WTC11 (cell line): ENCODE measurements around the gene ERC2. TPM values are rescaled to one million over a fixed set of nuclear protein-coding genes. Genes with fewer than 3 reads are reported as not detected.

Source experiments
- ATAC-seq: fragments of 200-7000 bp; cut with Tn5 transposase; 2 replicates; pipeline ENCODE4 v1.10.0; 2021; ENCODE audit warnings: mild to moderate bottlenecking, moderate library complexity
- CTCF ChIA-PET: fragments of 300-600 bp; sonication (Branson Sonifier 250); formaldehyde crosslinking; loops from one replicate; lab custom pipeline; 2021; ENCODE audit warnings: antibody characterized with exemption; lab: Charles Lee
- POLR2A ChIA-PET: fragments of 350-600 bp; sonication (Branson Sonifier 250); formaldehyde crosslinking; loops from one replicate; lab custom pipeline; 2021; ENCODE audit warnings: antibody characterized with exemption; lab: Charles Lee
- DNase-seq: peaks from one replicate; pipeline ENCODE4 v3.0.0; 2021; ENCODE audit warnings: low spot score
- H3K27ac Mint-ChIP-seq: 2 replicates; pipeline ENCODE4 v1.8.0; 2021; ENCODE audit warnings: mixed read lengths
- H3K27me3 Mint-ChIP-seq: 2 replicates; pipeline ENCODE4 v1.8.0; 2021; ENCODE audit warnings: low read depth, mild to moderate bottlenecking, moderate library complexity, mixed read lengths
- H3K36me3 Mint-ChIP-seq: 2 replicates; pipeline ENCODE4 v1.8.0; 2021; ENCODE audit warnings: mixed read lengths
- H3K4me1 Mint-ChIP-seq: 2 replicates; pipeline ENCODE4 v1.8.0; 2022; ENCODE audit warnings: mixed read lengths
- H3K4me3 Mint-ChIP-seq: 2 replicates; pipeline ENCODE4 v1.8.0; 2021; ENCODE audit warnings: mild to moderate bottlenecking, moderate library complexity, mixed read lengths
- H3K9me3 Mint-ChIP-seq: 2 replicates; pipeline ENCODE4 v1.8.0; 2021; ENCODE audit warnings: mixed read lengths
- ATF1 ChIP-seq: sonication (generic); formaldehyde crosslinking; IDR thresholded peaks from 2 replicates; pipeline ENCODE4 v1.8.1; 2023; ENCODE audit warnings: mild to moderate bottlenecking, moderate library complexity, missing genetic modification reagents
- EMX1 ChIP-seq: fragments of 250-450 bp; sonication (Bioruptor Pico); IDR thresholded peaks from 2 replicates; pipeline ENCODE4 v1.8.0; 2021; ENCODE audit warnings: mild to moderate bottlenecking
- GABPB1 ChIP-seq: sonication (generic); formaldehyde crosslinking; IDR thresholded peaks from 2 replicates; pipeline ENCODE4 v1.8.1; 2023; ENCODE audit warnings: mild to moderate bottlenecking, missing genetic modification reagents
- GRHL2 ChIP-seq: fragments of 250-450 bp; sonication (Bioruptor Pico); IDR thresholded peaks from 2 replicates; pipeline ENCODE4 v1.8.0; 2022; ENCODE audit warnings: mild to moderate bottlenecking, moderate library complexity; ENCODE audit not compliant: insufficient replicate concordance, severe bottlenecking
- JAZF1 ChIP-seq: fragments of 250-450 bp; sonication (Bioruptor Pico); IDR thresholded peaks from 2 replicates; pipeline ENCODE4 v1.9.0; 2021; ENCODE audit warnings: moderate library complexity, mild to moderate bottlenecking, inconsistent platforms
- NFYB ChIP-seq: sonication (generic); formaldehyde crosslinking; conservative IDR thresholded peaks from 2 replicates; pipeline ENCODE4 v1.8.0; 2022; ENCODE audit warnings: low read depth, missing genetic modification reagents
- SMAD3 ChIP-seq: sonication (generic); formaldehyde crosslinking; IDR thresholded peaks from 2 replicates; pipeline ENCODE4 v1.8.0; 2022; ENCODE audit warnings: missing genetic modification reagents, mild to moderate bottlenecking, borderline replicate concordance
- ZBTB21 ChIP-seq: sonication (generic); formaldehyde crosslinking; IDR thresholded peaks from 2 replicates; pipeline ENCODE4 v1.8.1; 2023; ENCODE audit warnings: mild to moderate bottlenecking, missing genetic modification reagents, borderline replicate concordance
- ZNF121 ChIP-seq: sonication (generic); formaldehyde crosslinking; IDR thresholded peaks from 2 replicates; pipeline ENCODE4 v1.8.0; 2023; ENCODE audit warnings: missing genetic modification reagents
- ZNF138 ChIP-seq: sonication (generic); formaldehyde crosslinking; conservative IDR thresholded peaks from 2 replicates; pipeline ENCODE4 v1.8.1; 2022; ENCODE audit warnings: mild to moderate bottlenecking, moderate library complexity, missing genetic modification reagents
- ZNF671 ChIP-seq: fragments of 250-450 bp; sonication (Bioruptor Pico); IDR thresholded peaks from 2 replicates; pipeline ENCODE4 v1.8.0; 2021; ENCODE audit warnings: mild to moderate bottlenecking
- total RNA-seq: library from RNA; stranded (reverse); gene quantifications from 3 replicates; pipeline ENCODE4 v1.2.3, GENCODE V29; 2021
- TF ChIP-seq, protein P1 (sequence below): sonication (generic); formaldehyde crosslinking; IDR thresholded peaks from 2 replicates; pipeline ENCODE4 v1.8.0; 2023; ENCODE audit warnings: missing genetic modification reagents
- TF ChIP-seq, protein P2 (sequence below): fragments of 250-450 bp; sonication (Bioruptor Pico); IDR thresholded peaks from 2 replicates; pipeline ENCODE4 v1.9.0; 2021; ENCODE audit warnings: mild to moderate bottlenecking, borderline replicate concordance
- TF ChIP-seq, protein P3 (sequence below): fragments of 250-450 bp; sonication (Bioruptor Pico); IDR thresholded peaks from 2 replicates; pipeline ENCODE4 v1.9.0; 2021; ENCODE audit warnings: mild to moderate bottlenecking
- TF ChIP-seq, protein P4 (sequence below): sonication (generic); formaldehyde crosslinking; IDR thresholded peaks from 2 replicates; pipeline ENCODE4 v1.8.0; 2023; ENCODE audit warnings: mild to moderate bottlenecking, missing genetic modification reagents
- TF ChIP-seq, protein P5 (sequence below): sonication (generic); formaldehyde crosslinking; conservative IDR thresholded peaks from 2 replicates; pipeline ENCODE4 v1.8.1; 2022; ENCODE audit warnings: mild to moderate bottlenecking, missing genetic modification reagents
- TF ChIP-seq, protein P6 (sequence below): sonication (generic); formaldehyde crosslinking; IDR thresholded peaks from 2 replicates; pipeline ENCODE4 v1.8.0; 2022; ENCODE audit warnings: mild to moderate bottlenecking, missing genetic modification reagents
- TF ChIP-seq, protein P7 (sequence below): sonication (generic); formaldehyde crosslinking; IDR thresholded peaks from 2 replicates; pipeline ENCODE4 v1.8.1; 2022; ENCODE audit warnings: missing genetic modification reagents, borderline replicate concordance
- TF ChIP-seq, protein P8 (sequence below): sonication (generic); formaldehyde crosslinking; IDR thresholded peaks from 2 replicates; pipeline ENCODE4 v1.8.1; 2022; ENCODE audit warnings: low read depth, missing genetic modification reagents, borderline replicate concordance

Gene ERC2
- total RNA-seq, 1 experiment from 2014 or later: 23.5 TPM

DNA sequence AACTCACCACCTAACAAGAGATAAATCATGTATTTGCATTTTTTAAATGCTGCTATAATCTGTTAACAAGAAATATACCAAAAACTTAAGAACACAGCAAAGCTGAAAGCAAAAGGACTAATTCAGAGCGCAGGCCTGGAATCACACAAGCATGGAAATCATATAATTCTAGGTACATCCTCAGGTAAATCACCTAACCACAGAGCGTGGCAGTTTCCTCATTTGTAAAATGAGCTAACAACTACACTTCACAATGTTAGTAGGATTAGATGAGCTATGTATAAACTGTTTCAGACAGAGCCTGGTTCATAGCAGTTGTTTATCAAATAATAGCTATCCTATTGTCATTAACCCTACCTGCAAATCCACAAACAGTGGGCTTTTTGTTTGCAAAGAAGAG, 146.4 kb downstream of the ERC2 start (continued):
- TF ChIP-seq ZBTB21 (CRISPR knock-in tag) (no peak), GABPB1 (CRISPR knock-in tag) (no peak), ZNF121 (CRISPR knock-in tag) (no peak)

DNA sequence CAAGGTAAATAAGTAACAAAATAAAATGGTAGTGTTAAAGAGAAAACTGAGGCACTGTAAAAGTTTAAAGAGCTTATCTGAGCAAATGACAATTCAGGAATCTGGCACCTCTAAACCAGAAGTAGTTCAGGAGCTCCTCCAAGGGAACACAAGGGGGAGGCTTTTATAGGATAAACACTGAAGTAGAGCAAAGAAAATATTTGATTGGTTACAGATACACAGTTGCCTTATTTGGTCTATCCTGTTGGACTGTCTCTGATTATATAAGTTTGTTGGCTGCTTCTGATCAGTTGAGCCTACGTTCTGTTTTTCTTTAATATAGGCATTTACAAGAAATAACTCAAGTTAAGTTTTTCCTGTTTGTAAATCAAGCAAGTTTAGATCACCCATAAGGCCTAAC, 146.9 kb downstream of the ERC2 start:
- ChIA-PET CTCF (interaction anchor here (0.8 to 1.3 kb wide), 3 partner anchors 18 to 26 kb away, joined by 3 to 7 read pairs (median 4); no protein-coding TSS in a partner anchor), POLR2A (no interaction called here)
- H3K9me3 Mint-ChIP-seq: no peaks in the 10 kb centered on the region
- H3K36me3 Mint-ChIP-seq: no peaks in the 10 kb centered on the region
- no peaks in the 10 kb centered on the region for H3K27me3 Mint-ChIP-seq
- no peak overlapping the region for H3K27ac Mint-ChIP-seq
- TF ChIP-seq, protein P1, sequence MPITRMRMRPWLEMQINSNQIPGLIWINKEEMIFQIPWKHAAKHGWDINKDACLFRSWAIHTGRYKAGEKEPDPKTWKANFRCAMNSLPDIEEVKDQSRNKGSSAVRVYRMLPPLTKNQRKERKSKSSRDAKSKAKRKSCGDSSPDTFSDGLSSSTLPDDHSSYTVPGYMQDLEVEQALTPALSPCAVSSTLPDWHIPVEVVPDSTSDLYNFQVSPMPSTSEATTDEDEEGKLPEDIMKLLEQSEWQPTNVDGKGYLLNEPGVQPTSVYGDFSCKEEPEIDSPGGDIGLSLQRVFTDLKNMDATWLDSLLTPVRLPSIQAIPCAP: no peak
- TF ChIP-seq NFYB (CRISPR knock-in tag) (no peak), GRHL2 (CRISPR knock-in tag) (no peak), JAZF1 (CRISPR knock-in tag) (no peak), ZNF121 (CRISPR knock-in tag) (no peak), ATF1 (CRISPR knock-in tag) (no peak), SMAD3 (CRISPR knock-in tag) (no peak), ZNF671 (CRISPR knock-in tag) (no peak), EMX1 (CRISPR knock-in tag) (no peak), ZNF138 (CRISPR knock-in tag) (no peak)
- TF ChIP-seq, protein P2, sequence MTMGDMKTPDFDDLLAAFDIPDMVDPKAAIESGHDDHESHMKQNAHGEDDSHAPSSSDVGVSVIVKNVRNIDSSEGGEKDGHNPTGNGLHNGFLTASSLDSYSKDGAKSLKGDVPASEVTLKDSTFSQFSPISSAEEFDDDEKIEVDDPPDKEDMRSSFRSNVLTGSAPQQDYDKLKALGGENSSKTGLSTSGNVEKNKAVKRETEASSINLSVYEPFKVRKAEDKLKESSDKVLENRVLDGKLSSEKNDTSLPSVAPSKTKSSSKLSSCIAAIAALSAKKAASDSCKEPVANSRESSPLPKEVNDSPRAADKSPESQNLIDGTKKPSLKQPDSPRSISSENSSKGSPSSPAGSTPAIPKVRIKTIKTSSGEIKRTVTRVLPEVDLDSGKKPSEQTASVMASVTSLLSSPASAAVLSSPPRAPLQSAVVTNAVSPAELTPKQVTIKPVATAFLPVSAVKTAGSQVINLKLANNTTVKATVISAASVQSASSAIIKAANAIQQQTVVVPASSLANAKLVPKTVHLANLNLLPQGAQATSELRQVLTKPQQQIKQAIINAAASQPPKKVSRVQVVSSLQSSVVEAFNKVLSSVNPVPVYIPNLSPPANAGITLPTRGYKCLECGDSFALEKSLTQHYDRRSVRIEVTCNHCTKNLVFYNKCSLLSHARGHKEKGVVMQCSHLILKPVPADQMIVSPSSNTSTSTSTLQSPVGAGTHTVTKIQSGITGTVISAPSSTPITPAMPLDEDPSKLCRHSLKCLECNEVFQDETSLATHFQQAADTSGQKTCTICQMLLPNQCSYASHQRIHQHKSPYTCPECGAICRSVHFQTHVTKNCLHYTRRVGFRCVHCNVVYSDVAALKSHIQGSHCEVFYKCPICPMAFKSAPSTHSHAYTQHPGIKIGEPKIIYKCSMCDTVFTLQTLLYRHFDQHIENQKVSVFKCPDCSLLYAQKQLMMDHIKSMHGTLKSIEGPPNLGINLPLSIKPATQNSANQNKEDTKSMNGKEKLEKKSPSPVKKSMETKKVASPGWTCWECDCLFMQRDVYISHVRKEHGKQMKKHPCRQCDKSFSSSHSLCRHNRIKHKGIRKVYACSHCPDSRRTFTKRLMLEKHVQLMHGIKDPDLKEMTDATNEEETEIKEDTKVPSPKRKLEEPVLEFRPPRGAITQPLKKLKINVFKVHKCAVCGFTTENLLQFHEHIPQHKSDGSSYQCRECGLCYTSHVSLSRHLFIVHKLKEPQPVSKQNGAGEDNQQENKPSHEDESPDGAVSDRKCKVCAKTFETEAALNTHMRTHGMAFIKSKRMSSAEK (CRISPR knock-in tag): no peak
- TF ChIP-seq, protein P3, sequence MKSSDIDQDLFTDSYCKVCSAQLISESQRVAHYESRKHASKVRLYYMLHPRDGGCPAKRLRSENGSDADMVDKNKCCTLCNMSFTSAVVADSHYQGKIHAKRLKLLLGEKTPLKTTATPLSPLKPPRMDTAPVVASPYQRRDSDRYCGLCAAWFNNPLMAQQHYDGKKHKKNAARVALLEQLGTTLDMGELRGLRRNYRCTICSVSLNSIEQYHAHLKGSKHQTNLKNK: no peak
- TF ChIP-seq, protein P4, sequence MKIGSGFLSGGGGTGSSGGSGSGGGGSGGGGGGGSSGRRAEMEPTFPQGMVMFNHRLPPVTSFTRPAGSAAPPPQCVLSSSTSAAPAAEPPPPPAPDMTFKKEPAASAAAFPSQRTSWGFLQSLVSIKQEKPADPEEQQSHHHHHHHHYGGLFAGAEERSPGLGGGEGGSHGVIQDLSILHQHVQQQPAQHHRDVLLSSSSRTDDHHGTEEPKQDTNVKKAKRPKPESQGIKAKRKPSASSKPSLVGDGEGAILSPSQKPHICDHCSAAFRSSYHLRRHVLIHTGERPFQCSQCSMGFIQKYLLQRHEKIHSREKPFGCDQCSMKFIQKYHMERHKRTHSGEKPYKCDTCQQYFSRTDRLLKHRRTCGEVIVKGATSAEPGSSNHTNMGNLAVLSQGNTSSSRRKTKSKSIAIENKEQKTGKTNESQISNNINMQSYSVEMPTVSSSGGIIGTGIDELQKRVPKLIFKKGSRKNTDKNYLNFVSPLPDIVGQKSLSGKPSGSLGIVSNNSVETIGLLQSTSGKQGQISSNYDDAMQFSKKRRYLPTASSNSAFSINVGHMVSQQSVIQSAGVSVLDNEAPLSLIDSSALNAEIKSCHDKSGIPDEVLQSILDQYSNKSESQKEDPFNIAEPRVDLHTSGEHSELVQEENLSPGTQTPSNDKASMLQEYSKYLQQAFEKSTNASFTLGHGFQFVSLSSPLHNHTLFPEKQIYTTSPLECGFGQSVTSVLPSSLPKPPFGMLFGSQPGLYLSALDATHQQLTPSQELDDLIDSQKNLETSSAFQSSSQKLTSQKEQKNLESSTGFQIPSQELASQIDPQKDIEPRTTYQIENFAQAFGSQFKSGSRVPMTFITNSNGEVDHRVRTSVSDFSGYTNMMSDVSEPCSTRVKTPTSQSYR: no peak
- TF ChIP-seq, protein P5, sequence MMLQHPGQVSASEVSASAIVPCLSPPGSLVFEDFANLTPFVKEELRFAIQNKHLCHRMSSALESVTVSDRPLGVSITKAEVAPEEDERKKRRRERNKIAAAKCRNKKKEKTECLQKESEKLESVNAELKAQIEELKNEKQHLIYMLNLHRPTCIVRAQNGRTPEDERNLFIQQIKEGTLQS: no peak
- TF ChIP-seq, protein P6, sequence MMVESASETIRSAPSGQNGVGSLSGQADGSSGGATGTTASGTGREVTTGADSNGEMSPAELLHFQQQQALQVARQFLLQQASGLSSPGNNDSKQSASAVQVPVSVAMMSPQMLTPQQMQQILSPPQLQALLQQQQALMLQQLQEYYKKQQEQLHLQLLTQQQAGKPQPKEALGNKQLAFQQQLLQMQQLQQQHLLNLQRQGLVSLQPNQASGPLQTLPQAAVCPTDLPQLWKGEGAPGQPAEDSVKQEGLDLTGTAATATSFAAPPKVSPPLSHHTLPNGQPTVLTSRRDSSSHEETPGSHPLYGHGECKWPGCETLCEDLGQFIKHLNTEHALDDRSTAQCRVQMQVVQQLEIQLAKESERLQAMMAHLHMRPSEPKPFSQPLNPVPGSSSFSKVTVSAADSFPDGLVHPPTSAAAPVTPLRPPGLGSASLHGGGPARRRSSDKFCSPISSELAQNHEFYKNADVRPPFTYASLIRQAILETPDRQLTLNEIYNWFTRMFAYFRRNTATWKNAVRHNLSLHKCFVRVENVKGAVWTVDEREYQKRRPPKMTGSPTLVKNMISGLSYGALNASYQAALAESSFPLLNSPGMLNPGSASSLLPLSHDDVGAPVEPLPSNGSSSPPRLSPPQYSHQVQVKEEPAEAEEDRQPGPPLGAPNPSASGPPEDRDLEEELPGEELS (CRISPR knock-in tag): no peak
- TF ChIP-seq, protein P7, sequence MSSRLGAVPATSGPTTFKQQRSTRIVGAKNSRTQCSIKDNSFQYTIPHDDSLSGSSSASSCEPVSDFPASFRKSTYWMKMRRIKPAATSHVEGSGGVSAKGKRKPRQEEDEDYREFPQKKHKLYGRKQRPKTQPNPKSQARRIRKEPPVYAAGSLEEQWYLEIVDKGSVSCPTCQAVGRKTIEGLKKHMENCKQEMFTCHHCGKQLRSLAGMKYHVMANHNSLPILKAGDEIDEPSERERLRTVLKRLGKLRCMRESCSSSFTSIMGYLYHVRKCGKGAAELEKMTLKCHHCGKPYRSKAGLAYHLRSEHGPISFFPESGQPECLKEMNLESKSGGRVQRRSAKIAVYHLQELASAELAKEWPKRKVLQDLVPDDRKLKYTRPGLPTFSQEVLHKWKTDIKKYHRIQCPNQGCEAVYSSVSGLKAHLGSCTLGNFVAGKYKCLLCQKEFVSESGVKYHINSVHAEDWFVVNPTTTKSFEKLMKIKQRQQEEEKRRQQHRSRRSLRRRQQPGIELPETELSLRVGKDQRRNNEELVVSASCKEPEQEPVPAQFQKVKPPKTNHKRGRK (CRISPR knock-in tag): no peak
- TF ChIP-seq, protein P8, sequence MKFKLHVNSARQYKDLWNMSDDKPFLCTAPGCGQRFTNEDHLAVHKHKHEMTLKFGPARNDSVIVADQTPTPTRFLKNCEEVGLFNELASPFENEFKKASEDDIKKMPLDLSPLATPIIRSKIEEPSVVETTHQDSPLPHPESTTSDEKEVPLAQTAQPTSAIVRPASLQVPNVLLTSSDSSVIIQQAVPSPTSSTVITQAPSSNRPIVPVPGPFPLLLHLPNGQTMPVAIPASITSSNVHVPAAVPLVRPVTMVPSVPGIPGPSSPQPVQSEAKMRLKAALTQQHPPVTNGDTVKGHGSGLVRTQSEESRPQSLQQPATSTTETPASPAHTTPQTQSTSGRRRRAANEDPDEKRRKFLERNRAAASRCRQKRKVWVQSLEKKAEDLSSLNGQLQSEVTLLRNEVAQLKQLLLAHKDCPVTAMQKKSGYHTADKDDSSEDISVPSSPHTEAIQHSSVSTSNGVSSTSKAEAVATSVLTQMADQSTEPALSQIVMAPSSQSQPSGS (CRISPR knock-in tag): no peak
- no peak; the same call in 1 of the 2 replicates for ATAC-seq
- peaks cover 36% of the 10 kb centered on the region for H3K4me1 Mint-ChIP-seq
- no peak for DNase-seq
- no peak overlapping the region for H3K4me3 Mint-ChIP-seq
